Neutrophil (primary cell): ENCODE data around the gene PLXNA2.

Source experiments
- H3K27ac ChIP-seq: fragments of 200-600 bp; sonication (generic); 2 replicates; pipeline ENCODE4 v1.5.1; 2016; ENCODE audit warnings: mild to moderate bottlenecking, moderate library complexity
- H3K27me3 ChIP-seq: fragments of 200-600 bp; sonication (generic); 2 replicates; pipeline ENCODE4 v1.6.0; 2016; ENCODE audit warnings: mild to moderate bottlenecking
- H3K36me3 ChIP-seq: fragments of 200-600 bp; sonication (generic); 2 replicates; pipeline ENCODE4 v1.5.1; 2017
- H3K4me1 ChIP-seq, 2 experiments: fragments of 200-600 bp in 1 of 2; sonication (generic) in 1 of 2; 1 replicate in 1 of 2; 2 replicates in 1 of 2; pipeline versions ENCODE4 v1.5.1 to v1.6.1; 2013 to 2016; ENCODE audit warnings: low read depth in 1 of 2, low read length in 1 of 2, mild to moderate bottlenecking in 1 of 2, moderate library complexity in 1 of 2; ENCODE audit not compliant: control insufficient read depth in 1 of 2, insufficient read depth in 1 of 2
- H3K4me3 ChIP-seq, 2 experiments: fragments of 200-600 bp in 1 of 2; sonication (generic) in 1 of 2; 1 replicate in 1 of 2; 2 replicates in 1 of 2; pipeline ENCODE4 v1.5.1; 2013 to 2016; ENCODE audit warnings: low read depth in 1 of 2, low read length in 1 of 2, mild to moderate bottlenecking in 1 of 2, moderate library complexity in 1 of 2
- H3K9me3 ChIP-seq: fragments of 200-600 bp; sonication (generic); 2 replicates; pipeline ENCODE4 v1.5.1; 2016
- CTCF ChIP-seq: fragments of 200-600 bp; sonication (generic); IDR thresholded peaks from 2 replicates; pipeline ENCODE4 v1.5.1; 2016; ENCODE audit warnings: antibody characterized with exemption

Gene PLXNA2

DNA sequence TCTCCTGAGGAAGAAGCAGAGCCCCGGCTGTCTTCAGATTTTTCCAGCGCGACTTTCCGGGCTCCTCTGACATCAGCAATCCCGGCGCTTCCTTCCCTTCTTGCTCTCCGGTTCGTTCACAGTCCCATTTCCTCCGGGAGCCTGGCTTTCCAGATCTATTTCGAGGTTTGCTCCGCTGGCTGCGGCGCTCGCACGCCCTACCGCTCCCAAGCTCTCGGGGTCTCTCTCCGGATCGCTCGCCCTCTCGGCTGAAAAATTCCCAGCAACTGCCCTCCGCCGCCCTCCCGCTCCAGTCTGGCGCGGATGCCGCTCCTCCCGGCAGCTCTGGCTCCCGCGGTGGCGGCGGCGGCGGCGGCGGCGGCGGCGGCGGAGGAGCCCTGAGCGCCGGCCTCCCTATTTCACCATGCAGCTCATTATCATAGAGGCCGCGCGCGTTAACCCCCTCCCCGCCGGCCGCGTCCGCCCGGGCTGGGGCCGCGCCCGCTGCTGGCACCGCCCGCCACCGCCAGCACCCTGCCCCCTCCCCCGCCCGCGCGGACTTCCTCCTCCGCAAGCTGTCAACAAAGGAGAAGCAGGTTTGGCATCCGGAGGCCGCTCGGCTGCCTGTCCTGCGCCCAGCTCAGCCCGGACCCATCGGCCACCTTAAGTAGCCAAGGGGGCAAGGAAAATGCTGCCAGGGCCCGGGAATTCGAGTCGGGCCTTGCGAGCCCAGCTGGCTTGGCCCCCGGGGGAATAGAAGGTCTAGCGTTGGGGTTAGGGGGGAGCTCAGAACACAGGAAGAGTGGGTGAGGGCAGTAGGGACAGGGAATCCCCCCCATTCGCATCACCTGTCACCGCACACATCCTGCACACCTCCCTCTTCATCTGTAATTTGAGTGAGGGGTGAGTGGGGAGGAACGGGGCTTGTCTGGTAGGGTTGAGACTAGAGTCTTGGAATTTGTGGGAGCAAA lies at the start of gene PLXNA2:
Gene PLXNA2, minus strand, starts transcription at position 418 of the 950 bp plus-strand sequence. CDS start 26,462 bp downstream, outside the sequence.
- no peaks in the 10 kb centered on the region for H3K36me3 ChIP-seq
- peak within 1 kb of the TSS; percentile 77 for H3K27ac ChIP-seq
- peak; percentile 39 for TF ChIP-seq CTCF
- H3K4me3 ChIP-seq, result peak within 1 kb of the TSS; percentile 84 to 90
- peaks cover 78% of the 10 kb centered on the region for H3K27me3 ChIP-seq
- H3K9me3 ChIP-seq, result no peaks in the 10 kb centered on the region
- H3K4me1 ChIP-seq, result peaks cover 23 to 24% of the 10 kb centered on the region in 2 experiments

GRCh38 chr1:208292908-208293307 lies 48.7 kb upstream of the PLXNA2 start:
- Histone ChIP-seq H3K4me3 (no peak overlapping the region), H3K27me3 (peaks cover 22% of the 10 kb centered on the region), H3K36me3 (no peaks in the 10 kb centered on the region), H3K9me3 (no peaks in the 10 kb centered on the region), H3K4me1 (no peaks in the 10 kb centered on the region), H3K27ac (no peak overlapping the region)
- TF ChIP-seq CTCF, result no peak

GRCh38 chr1:208291923-208292711 lies 47.9 kb upstream of the PLXNA2 start:
- no peaks in the 10 kb centered on the region for H3K4me1 ChIP-seq
- no peak overlapping the region for H3K4me3 ChIP-seq
- no peak overlapping the region for H3K27ac ChIP-seq
- H3K36me3 ChIP-seq, result no peaks in the 10 kb centered on the region
- H3K27me3 ChIP-seq, result peaks cover 22% of the 10 kb centered on the region
- H3K9me3 ChIP-seq, result no peaks in the 10 kb centered on the region
- TF ChIP-seq CTCF, result no peak

DNA sequence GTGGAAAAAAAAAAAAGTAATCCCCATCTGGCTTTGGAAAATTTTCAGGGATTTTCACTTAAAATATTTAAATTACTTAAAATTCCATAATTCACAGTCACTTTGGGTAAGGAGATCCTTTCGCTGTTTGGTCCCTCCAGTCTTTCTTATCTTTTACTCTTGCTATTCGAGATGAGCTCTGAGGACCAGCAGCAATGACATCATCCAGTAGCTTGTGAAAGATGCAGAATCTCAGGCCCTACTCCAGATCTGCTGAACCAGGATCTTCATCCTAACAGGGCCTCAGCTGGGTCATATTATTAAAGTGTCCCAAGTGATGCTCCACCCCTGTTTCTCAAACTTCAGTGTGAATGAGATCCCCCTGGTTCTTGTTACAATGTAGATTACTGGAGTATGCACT lies 46.9 kb upstream of the PLXNA2 start:
- H3K36me3 ChIP-seq, result no peaks in the 10 kb centered on the region
- no peaks in the 10 kb centered on the region for H3K4me1 ChIP-seq
- no peak overlapping the region for H3K4me3 ChIP-seq
- peaks cover 22% of the 10 kb centered on the region for H3K27me3 ChIP-seq
- H3K9me3 ChIP-seq, result no peaks in the 10 kb centered on the region
- H3K27ac ChIP-seq, result no peak overlapping the region
- TF ChIP-seq CTCF, result no peak

DNA sequence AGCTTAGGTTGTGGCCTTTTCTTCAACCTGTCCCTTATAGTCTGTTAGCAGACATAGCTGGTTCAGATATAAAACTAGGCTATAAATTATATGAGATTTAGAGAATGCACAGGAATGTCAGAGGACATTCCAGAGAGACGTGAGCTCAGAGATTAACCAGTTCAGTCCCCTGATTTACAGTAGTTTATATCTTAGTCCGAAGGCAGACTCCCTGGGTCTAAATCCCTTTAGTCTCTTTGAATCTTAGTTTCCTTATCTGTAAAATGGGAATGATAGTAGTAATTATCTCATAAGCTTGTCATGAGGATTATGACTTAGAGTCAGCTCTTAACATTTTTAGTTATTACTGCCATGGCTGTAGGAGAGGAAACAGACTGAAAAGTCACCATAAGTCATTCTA lies 45.5 kb upstream of the PLXNA2 start:
- Histone ChIP-seq H3K27ac (no peak overlapping the region), H3K4me3 (no peak overlapping the region), H3K9me3 (no peaks in the 10 kb centered on the region), H3K4me1 (no peaks in the 10 kb centered on the region), H3K36me3 (no peaks in the 10 kb centered on the region), H3K27me3 (peaks cover 22% of the 10 kb centered on the region)
- no peak for TF ChIP-seq CTCF
